GM23248 (cell line): Measurements from ENCODE around the gene CLDN17.

Experiments
- EZH2 ChIP-seq: fragments of 200-600 bp; sonication (generic); IDR thresholded peaks from 2 replicates; pipeline ENCODE4 v1.6.1; 2018; ENCODE audit warnings: antibody characterized with exemption, mild to moderate bottlenecking; ENCODE audit not compliant: insufficient read depth, poor library complexity, severe bottlenecking
- EZH2phosphoT487 ChIP-seq: fragments of 200-600 bp; sonication (generic); IDR thresholded peaks from 2 replicates; pipeline ENCODE4 v1.6.1; 2018; ENCODE audit warnings: antibody characterized with exemption, moderate library complexity, mild to moderate bottlenecking, low read depth; ENCODE audit not compliant: insufficient read depth

GRCh38 chr21:30166171-30166570, 434 bp downstream of the CLDN17 start:
- TF ChIP-seq EZH2 (no peak), EZH2phosphoT487 (no peak)
